Measurements from ENCODE around the gene TDP1. TPM values are rescaled to one million over a fixed set of nuclear protein-coding genes. Genes with fewer than 3 reads are reported as not detected.

The TDP1 gene
- total and polyA plus RNA-seq, 3 donors from 2014 or later: 37.0 to 55.2 (median 43.1) TPM

GRCh38 chr14:89952576-89952975 lies 3.2 kb upstream of the TDP1 start:
- Histone ChIP-seq H3K27ac (no peak overlapping the region), H3K27me3 (no peaks in the 10 kb centered on the region), H3K9me3 (no peaks in the 10 kb centered on the region), H3K4me3 (no peak overlapping the region), H3K4me1 (peaks cover 7% of the 10 kb centered on the region), H3K36me3 (ENCODE audit: low read depth, missing control alignments) (no peaks in the 10 kb centered on the region)
- WGBS, 2 donors: 91 to 95% methylated on average over 2 of the region's 2 CpGs
- intact Hi-C loops (cut with DNase I; ENCODE audit: low total_unique reads): no loop called here
- no peak for DNase-seq
- TF ChIP-seq CTCF (IDR thresholded peaks at IDR 0.05) (no peak), POLR2A (IDR thresholded peaks at IDR 0.05) (no peak)

- intact Hi-C loops (cut with DNase I; ENCODE audit: low total_unique reads): no loop called here
- DNase-seq: no peak
- no peak overlapping the region for H3K27ac ChIP-seq
- H3K27me3 ChIP-seq: no peaks in the 10 kb centered on the region
- H3K36me3 ChIP-seq (ENCODE audit: low read depth, missing control alignments): no peaks in the 10 kb centered on the region
- WGBS, 2 donors: 38 to 50% methylated on average over 1 of the region's 1 CpG
- H3K4me3 ChIP-seq: no peak overlapping the region
- TF ChIP-seq CTCF (IDR thresholded peaks at IDR 0.05) (no peak), POLR2A (IDR thresholded peaks at IDR 0.05) (no peak)
- peaks cover 7% of the 10 kb centered on the region for H3K4me1 ChIP-seq
- no peaks in the 10 kb centered on the region for H3K9me3 ChIP-seq
Observed at GRCh38 chr14:89953602-89954001, 2.1 kb upstream of the TDP1 start.

GRCh38 chr14:89954070-89955021 lies 1.4 kb upstream of the TDP1 start, which contains the start of gene EFCAB11:
Gene EFCAB11 (minus strand): TSS chr14:89954730. CDS start chr14:89954660, 70 bp downstream.
- peaks cover 7% of the 10 kb centered on the region for H3K4me1 ChIP-seq
- peak in 1 of 3 experiments; percentile 35 for TF ChIP-seq CTCF (IDR thresholded peaks at IDR 0.05)
- TF ChIP-seq POLR2A (IDR thresholded peaks at IDR 0.05): no peak
- 2% methylated on average over 25 to 44 of the region's 44 CpGs for WGBS, 2 donors
- H3K36me3 ChIP-seq (ENCODE audit: low read depth, missing control alignments): no peaks in the 10 kb centered on the region
- H3K9me3 ChIP-seq: no peaks in the 10 kb centered on the region
- DNase-seq: peak; percentile 98
- H3K4me3 ChIP-seq: peak within 1 kb of the TSS; percentile 83 to 91
- intact Hi-C loops (cut with DNase I; ENCODE audit: low total_unique reads): no loop called here
- H3K27ac ChIP-seq: peak within 1 kb of the TSS; percentile 74 to 86
- no peaks in the 10 kb centered on the region for H3K27me3 ChIP-seq

- Histone ChIP-seq H3K36me3 (ENCODE audit: low read depth, missing control alignments) (no peaks in the 10 kb centered on the region), H3K27me3 (no peaks in the 10 kb centered on the region), H3K9me3 (no peaks in the 10 kb centered on the region), H3K4me3 (peak overlapping the region; percentile 83 to 91), H3K4me1 (peaks cover 7% of the 10 kb centered on the region), H3K27ac (peak overlapping the region; percentile 74 to 86)
- DNase-seq: peak; percentile 33
- intact Hi-C loops (cut with DNase I; ENCODE audit: low total_unique reads): no loop called here
- TF ChIP-seq POLR2A (IDR thresholded peaks at IDR 0.05) (no peak), CTCF (IDR thresholded peaks at IDR 0.05) (no peak)
- WGBS, 2 donors: 0 to 1% methylated on average over 20 of the region's 20 CpGs
Observed at GRCh38 chr14:89955022-89955744, 544 bp upstream of the TDP1 start.
